A549 (cell line): ENCODE data around the gene EMILIN1. TPM values are rescaled to one million over a fixed set of nuclear protein-coding genes. Genes with fewer than 3 reads are reported as not detected.

Experiments
- ATAC-seq, 2 experiments: fragments of 200-7000 bp in 1 of 2; fragments of >200 bp in 1 of 2; cut with Nextera tagmentation in 1 of 2; cut with Tn5 transposase in 1 of 2; 3 replicates each; pipeline versions ENCODE4 v1.8.0 to v1.9.1; 2018 to 2020; ENCODE audit warnings: mild to moderate bottlenecking in 1 of 2, moderate library complexity in 1 of 2
- CTCF ChIA-PET: fragments of 300-600 bp; sonication (Branson Sonifier 250); formaldehyde crosslinking; extraction: SDS; loops from one replicate; lab custom pipeline; 2021; ENCODE audit warnings: antibody characterized with exemption, inconsistent platforms; lab: Yijun Ruan, JAX
- POLR2A ChIA-PET: fragments of 350-600 bp; formaldehyde crosslinking; extraction: SDS; loops from one replicate; lab custom pipeline; 2021; ENCODE audit warnings: antibody characterized with exemption, inconsistent platforms; lab: Yijun Ruan, JAX
- DNase-seq, 2 experiments: peaks; one replicate each; pipeline versions ENCODE4 v3.0.0 to v3.0.0-alpha.2; 2011 to 2016; ENCODE audit warnings: low read depth in 1 of 2, low spot score in 1 of 2
- FAIRE-seq: peaks from 2 replicates; lab custom pipeline; 2011; peaks lifted over from hg19 to GRCh38; lab: Jason Lieb, UNC
- H3K27ac ChIP-seq, 2 experiments: fragments of >200 bp; sonication (Bioruptor Twin); formaldehyde crosslinking; 3 replicates each; pipeline ENCODE4 v1.5.1; 2016 to 2017
- H3K4me1 ChIP-seq: fragments of >200 bp; sonication (Bioruptor Twin); formaldehyde crosslinking; 3 replicates; pipeline ENCODE4 v1.6.1; 2016
- H3K4me2 ChIP-seq: fragments of >200 bp; sonication (Bioruptor Twin); formaldehyde crosslinking; 3 replicates; pipeline ENCODE4 v1.6.1; 2016
- H3K4me3 ChIP-seq: fragments of >200 bp; sonication (Bioruptor Twin); formaldehyde crosslinking; 3 replicates; pipeline ENCODE4 v1.5.1; 2016
- H3K9me3 ChIP-seq: fragments of >200 bp; sonication (Bioruptor Twin); formaldehyde crosslinking; 3 replicates; pipeline ENCODE4 v1.6.1; 2016
- FOSL2 ChIP-seq, 2 experiments: fragments of 450-650 bp in 1 of 2; fragments of >200 bp in 1 of 2; sonication (Bioruptor Twin) in 1 of 2; formaldehyde crosslinking; IDR thresholded peaks; 2 replicates each; pipeline versions ENCODE4 v1.5.0 to v1.6.1; 2016 to 2020; ENCODE audit warnings: mild to moderate bottlenecking in 1 of 2, moderate library complexity in 1 of 2
- JUN ChIP-seq, 2 experiments: fragments of >200 bp; sonication (Bioruptor Twin); formaldehyde crosslinking; IDR thresholded peaks; 2 replicates in 1 of 2; 3 replicates in 1 of 2; pipeline ENCODE4 v1.6.1; 2016 to 2017
- JUNB ChIP-seq: fragments of >200 bp; sonication (Bioruptor Twin); formaldehyde crosslinking; IDR thresholded peaks from 2 replicates; pipeline ENCODE4 v1.6.1; 2016
- MAFK ChIP-seq: fragments of 450-650 bp; IDR thresholded peaks from 2 replicates; pipeline ENCODE4 v1.6.1; 2014; ENCODE audit not compliant: partially characterized antibody
- MAZ ChIP-seq: fragments of 150-350 bp; IDR thresholded peaks from 2 replicates; pipeline ENCODE4 v1.6.1; 2014; ENCODE audit warnings: antibody characterized with exemption, low read depth, low read length, borderline replicate concordance
- MYC ChIP-seq: IDR thresholded peaks from 2 replicates; pipeline ENCODE4 v1.6.1; 2012; ENCODE audit warnings: mild to moderate bottlenecking, inconsistent platforms, low read length, improper control_type of control experiment, borderline replicate concordance
- PHF8 ChIP-seq: fragments of 200-600 bp; sonication (generic); IDR thresholded peaks from 2 replicates; pipeline ENCODE4 v1.6.1; 2016; ENCODE audit warnings: low read depth, mild to moderate bottlenecking, antibody characterized with exemption, moderate library complexity, borderline replicate concordance
- POLR2A ChIP-seq: IDR thresholded peaks from 2 replicates; pipeline ENCODE4 v1.6.1; 2012; ENCODE audit warnings: mild to moderate bottlenecking, low read length
- RAD21 ChIP-seq, 2 experiments: fragments of >200 bp in 1 of 2; sonication (Bioruptor Twin) in 1 of 2; formaldehyde crosslinking in 1 of 2; IDR thresholded peaks in 1 of 2; conservative IDR thresholded peaks in 1 of 2; 2 replicates in 1 of 2; 3 replicates in 1 of 2; pipeline ENCODE4 v1.6.1; 2012 to 2018; ENCODE audit warnings: inconsistent platforms in 1 of 2
- RNF2 ChIP-seq: fragments of 200-600 bp; sonication (generic); IDR thresholded peaks from 2 replicates; pipeline ENCODE4 v1.6.1; 2016; ENCODE audit warnings: low read depth, mild to moderate bottlenecking, antibody characterized with exemption, moderate library complexity, borderline replicate concordance
- SMC3 ChIP-seq: fragments of >200 bp; sonication (Bioruptor Twin); formaldehyde crosslinking; IDR thresholded peaks from 3 replicates; pipeline ENCODE4 v1.6.1; 2018; ENCODE audit warnings: inconsistent platforms
- TP53 ChIP-seq: fragments of 250-450 bp; sonication (Bioruptor Pico); IDR thresholded peaks from 2 replicates; pipeline ENCODE4 v1.5.0; 2021; ENCODE audit warnings: mild to moderate bottlenecking, moderate library complexity
- ZNF302 ChIP-seq: fragments of 250-450 bp; sonication (Bioruptor Pico); IDR thresholded peaks from 2 replicates; pipeline ENCODE4 v1.9.0; 2021; ENCODE audit warnings: inconsistent platforms, mild to moderate bottlenecking, moderate library complexity
- WGBS: methylation state at CpG from one replicate; pipeline ENCODE4 v1.1.6; 2017; ENCODE audit errors: missing lambda C conversion rate; 5-methylcytosine and 5-hydroxymethylcytosine counted together
- polyA minus RNA-seq: library from RNA; depleted of rRNA, polyadenylated mRNA; stranded (reverse); fragments of >200 nt; gene quantifications from 2 replicates; pipeline ENCODE4 v1.2.3, GENCODE V29; 2011; rRNA and poly(A)+ RNA removed
- polyA plus RNA-seq, 4 experiments: library from polyadenylated mRNA; depleted of rRNA in 3 of 4; stranded (reverse); fragments of >200 nt; fragmentation: RNase III in 1 of 4; extraction: RNeasy Plus Mini Kit Qiagen cat#74134 plus additional on column Dnase treatment in 1 of 4; gene quantifications; 2 replicates in 3 of 4; 3 replicates in 1 of 4; pipeline ENCODE4 v1.2.3, GENCODE V29; 2011 to 2017
- TF ChIP-seq, protein P1 (sequence below): fragments of >200 bp; sonication (Bioruptor Twin); formaldehyde crosslinking; IDR thresholded peaks from 3 replicates; pipeline ENCODE4 v1.6.1; 2016
- TF ChIP-seq, protein P2 (sequence below): IDR thresholded peaks from 2 replicates; pipeline ENCODE4 v1.6.1; 2012

Gene EMILIN1
- polyA plus RNA-seq (2011; rRNA removed) (0.13 TPM in 2 replicates), polyA plus RNA-seq (2017; fragmentation: RNase III; extraction: RNeasy Plus Mini Kit Qiagen cat#74134 plus additional on column Dnase treatment) (0.46 to 0.51 TPM (median 0.49 TPM) in 3 replicates), polyA minus RNA-seq (0.24 TPM in 1 of 2 replicates, not detected in the other)
- polyA plus RNA-seq (2012; cell fraction: cytosol; rRNA removed) = 0.49 and 0.52 TPM in 2 replicates
- polyA plus RNA-seq (2012; cell fraction: nucleus; rRNA removed) = 0.91 and 0.96 TPM in 2 replicates

DNA sequence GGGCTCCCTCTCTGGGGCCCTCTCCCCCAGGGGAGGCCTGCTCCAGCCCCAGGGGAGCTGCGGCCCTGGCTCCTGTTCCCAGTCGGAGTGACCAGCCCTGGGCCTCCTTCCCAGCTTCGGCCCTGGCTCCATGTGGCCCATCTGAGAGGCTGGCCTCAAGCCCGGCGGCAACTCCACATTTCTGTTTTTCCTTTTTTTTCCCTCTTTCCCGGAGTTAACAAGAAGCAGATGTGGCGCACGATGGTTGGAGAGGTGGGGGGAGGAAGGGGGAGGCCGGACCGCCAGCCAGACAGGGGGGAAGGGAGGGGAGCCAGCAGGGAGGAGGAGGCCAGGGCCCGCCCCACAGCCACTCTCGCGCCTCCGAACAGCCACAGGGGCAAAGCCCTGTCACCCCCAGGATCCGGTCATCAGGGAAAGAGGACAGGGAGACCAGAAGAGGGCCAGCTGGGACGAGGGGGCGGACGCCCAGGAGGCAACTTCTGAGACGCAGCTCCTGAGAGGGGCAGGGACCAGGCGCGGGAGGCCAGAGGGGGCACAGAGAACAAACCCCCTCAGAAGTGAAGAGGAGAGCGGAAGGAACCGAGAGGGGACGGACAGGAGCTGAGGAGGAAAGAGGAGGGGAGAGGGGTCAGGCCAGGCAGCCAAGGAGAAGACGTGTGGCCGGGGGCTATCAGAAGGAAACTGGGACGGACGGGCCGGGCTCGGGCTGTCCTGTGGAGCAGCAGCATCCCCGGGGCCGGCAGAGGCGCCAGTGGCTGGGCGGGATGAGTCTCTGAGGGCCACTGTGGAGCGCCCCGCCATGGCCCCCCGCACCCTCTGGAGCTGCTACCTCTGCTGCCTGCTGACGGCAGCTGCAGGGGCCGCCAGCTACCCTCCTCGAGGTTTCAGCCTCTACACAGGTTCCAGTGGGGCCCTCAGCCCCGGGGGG is at the start of gene EMILIN1:
EMILIN1 (plus strand) TSS at position 349 of the 928 bp plus-strand sequence; CDS start at position 800, 451 bp downstream.
- ChIA-PET POLR2A (no interaction called here), CTCF (interaction anchor here (0.5 to 15.3 kb wide), 9 partner anchors 9 to 233 kb away, joined by 3 to 253 read pairs (median 4); partner anchors contain the start of gene OST4)
- H3K4me2 ChIP-seq = no peak within 1 kb of the TSS
- ATAC-seq (no peak), FAIRE-seq (no peak), DNase-seq (no peak)
- WGBS = 84% methylated on average over 38 of the region's 41 CpGs
- H3K4me3 ChIP-seq = no peak within 1 kb of the TSS
- H3K4me1 ChIP-seq = peaks cover 7% of the 10 kb centered on the region
- no peak within 1 kb of the TSS for H3K27ac ChIP-seq
- no peaks in the 10 kb centered on the region for H3K9me3 ChIP-seq
- TF ChIP-seq RAD21 (conservative IDR thresholded peaks at IDR 0.05 in 1 of 2, IDR thresholded peaks at IDR 0.05 in 1 of 2) = no peak

DNA sequence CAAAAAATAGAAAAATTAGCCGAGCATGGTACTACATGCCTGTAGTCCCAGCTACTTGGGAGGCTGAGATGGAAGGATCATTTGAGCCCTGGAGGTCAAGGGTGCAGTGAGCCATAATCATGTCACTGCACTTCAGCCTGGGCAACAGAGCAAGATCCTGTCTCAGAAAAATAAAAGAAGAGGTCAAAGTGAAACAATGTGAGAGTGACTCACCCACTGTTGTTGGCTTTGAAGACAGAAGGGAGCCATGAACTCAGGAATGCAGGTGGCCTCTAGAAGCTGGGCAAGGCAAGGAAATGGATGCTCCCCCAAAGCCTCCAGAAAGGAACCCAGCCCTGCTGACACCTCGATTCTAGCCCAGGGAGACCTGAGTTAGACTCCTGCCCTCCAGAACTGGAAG is 49.4 kb upstream of the EMILIN1 start:
- Histone ChIP-seq H3K9me3 (no peaks in the 10 kb centered on the region), H3K4me3 (no peak overlapping the region), H3K27ac (peak overlapping the region in 1 of 2 experiments; percentile 23; a peak in 1 of 6 replicates), H3K4me1 (peaks cover 18% of the 10 kb centered on the region), H3K4me2 (no peak overlapping the region)
- ChIA-PET CTCF (interaction anchor here (1.0 to 9.5 kb wide), 5 partner anchors 10 to 183 kb away, joined by 3 to 75 read pairs (median 3); no protein-coding TSS in a partner anchor), POLR2A (interaction anchor here (1.3 kb wide), 1 partner anchor 42 kb away, joined by 4 read pairs; the partner anchor contains the start of gene OST4)
- FAIRE-seq (no peak), DNase-seq (no peak), ATAC-seq (no peak)
- 61% methylated on average over 2 of the region's 2 CpGs for WGBS
- TF ChIP-seq MYC (no peak), TP53 (CRISPR knock-in tag) (no peak), RNF2 (no peak), FOSL2 (IDR thresholded peaks at IDR 0.05) (0 out of 2 replicates have a peak, but pooled peaks have one; percentile 8), FOSL2 (CRISPR knock-in tag; IDR thresholded peaks at IDR 0.05) (no peak), JUNB (no peak), ZNF302 (no peak)

DNA sequence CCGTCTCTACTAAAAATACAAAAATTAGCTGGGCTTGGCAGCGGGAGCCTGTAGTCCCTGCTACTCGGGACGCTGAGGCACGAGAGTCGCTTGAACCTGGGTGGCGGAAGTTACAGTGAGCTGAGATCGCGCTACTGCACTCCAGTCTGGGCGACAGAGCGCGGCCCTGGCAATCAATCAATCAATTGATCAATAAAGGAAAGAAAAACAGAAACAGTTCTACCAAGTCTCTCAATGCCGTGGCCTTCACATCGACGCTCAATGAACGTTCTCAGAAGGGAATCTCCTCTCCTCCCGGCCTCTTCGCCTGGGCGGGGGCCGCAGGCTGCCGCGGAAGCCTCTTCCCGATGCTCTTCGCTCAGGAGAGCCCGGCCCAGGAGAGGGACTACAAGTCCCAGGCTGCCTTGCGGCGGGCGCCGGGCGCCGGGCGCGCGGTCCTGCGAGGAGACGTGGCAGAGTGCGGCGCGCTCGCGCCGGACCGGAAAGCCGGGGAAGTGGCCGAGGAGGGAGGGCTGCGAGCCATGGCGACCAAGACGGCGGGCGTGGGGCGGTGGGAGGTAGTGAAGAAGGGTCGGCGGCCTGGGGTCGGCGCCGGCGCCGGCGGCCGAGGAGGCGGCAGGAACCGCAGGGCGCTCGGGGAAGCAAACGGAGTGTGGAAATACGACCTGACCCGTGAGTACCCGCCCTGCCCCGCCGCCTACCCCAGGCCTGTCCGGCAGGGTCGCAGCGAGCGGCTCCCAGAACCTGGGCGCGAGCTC is 45.7 kb upstream of the EMILIN1 start, which contains the start of gene TMEM214:
TMEM214 (plus strand) TSS at position 471 of the 758 bp plus-strand sequence; CDS start at position 522, 51 bp downstream.
- ChIA-PET POLR2A (interaction anchor here (0.5 to 2.3 kb wide), 4 partner anchors 10 to 202 kb away, joined by 3 to 9 read pairs (median 4); partner anchors contain the start of gene AGBL5), CTCF (interaction anchor here (0.6 to 9.5 kb wide), 10 partner anchors 8 to 187 kb away, joined by 3 to 75 read pairs (median 5); no protein-coding TSS in a partner anchor)
- FAIRE-seq (no peak), DNase-seq (peak; percentile 91 to 95), ATAC-seq (peak; percentile 97 to 99)
- Histone ChIP-seq H3K4me2 (peak within 1 kb of the TSS; percentile 81), H3K4me3 (peak within 1 kb of the TSS; percentile 80), H3K4me1 (peaks cover 23% of the 10 kb centered on the region), H3K27ac (peak within 1 kb of the TSS; percentile 91 to 95), H3K9me3 (no peaks in the 10 kb centered on the region)
- under 1% methylated on average over 47 of the region's 76 CpGs for WGBS
- TF ChIP-seq MAZ = no peak
- no peak for TF ChIP-seq MAFK
- TF ChIP-seq JUN (IDR thresholded peaks at IDR 0.05) = peak; percentile 87 to 90
- TF ChIP-seq PHF8 = peak; percentile 92
- TF ChIP-seq, protein P1, sequence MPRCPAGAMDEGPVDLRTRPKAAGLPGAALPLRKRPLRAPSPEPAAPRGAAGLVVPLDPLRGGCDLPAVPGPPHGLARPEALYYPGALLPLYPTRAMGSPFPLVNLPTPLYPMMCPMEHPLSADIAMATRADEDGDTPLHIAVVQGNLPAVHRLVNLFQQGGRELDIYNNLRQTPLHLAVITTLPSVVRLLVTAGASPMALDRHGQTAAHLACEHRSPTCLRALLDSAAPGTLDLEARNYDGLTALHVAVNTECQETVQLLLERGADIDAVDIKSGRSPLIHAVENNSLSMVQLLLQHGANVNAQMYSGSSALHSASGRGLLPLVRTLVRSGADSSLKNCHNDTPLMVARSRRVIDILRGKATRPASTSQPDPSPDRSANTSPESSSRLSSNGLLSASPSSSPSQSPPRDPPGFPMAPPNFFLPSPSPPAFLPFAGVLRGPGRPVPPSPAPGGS = peak; percentile 70; the same call in 1 of the 3 replicates
- peak; percentile 82 for TF ChIP-seq POLR2A
- 0 out of 3 replicates have a peak, but pooled peaks have one; percentile 7 for TF ChIP-seq SMC3
- TF ChIP-seq, protein P2, sequence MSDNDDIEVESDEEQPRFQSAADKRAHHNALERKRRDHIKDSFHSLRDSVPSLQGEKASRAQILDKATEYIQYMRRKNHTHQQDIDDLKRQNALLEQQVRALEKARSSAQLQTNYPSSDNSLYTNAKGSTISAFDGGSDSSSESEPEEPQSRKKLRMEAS = peak; percentile 58
